Measurements from ENCODE around the gene LRRIQ3. TPM values are rescaled to one million over a fixed set of nuclear protein-coding genes. Genes with fewer than 3 reads are reported as not detected.

LRRIQ3 gene
- total RNA-seq, 4 donors from 2014 or later: 0.12 to 0.39 (median 0.21) TPM; not detected in 1

DNA sequence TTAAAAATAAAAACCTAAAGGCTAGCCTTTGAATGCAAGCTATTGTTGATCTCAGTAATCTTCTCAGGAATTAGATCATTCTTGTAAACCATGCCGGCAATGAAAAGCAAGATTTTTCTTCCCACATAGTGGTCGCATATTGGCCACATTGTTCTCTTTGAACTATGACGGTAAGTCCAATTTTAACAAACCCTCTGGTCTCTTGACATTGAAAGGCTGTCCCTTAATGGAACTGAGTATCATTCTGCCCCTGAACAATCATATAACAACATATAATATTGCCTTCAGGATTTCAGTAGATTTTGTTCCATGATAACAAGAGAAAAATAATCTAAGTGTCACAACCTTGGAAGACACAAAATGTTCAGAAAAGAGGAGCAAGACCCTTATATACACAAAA, 38.5 kb upstream of the LRRIQ3 start:
- intact Hi-C loops (cut with DNase I; ENCODE audit: low total_unique reads): no loop called here
- H3K4me3 ChIP-seq (ENCODE audit: low read depth, poor library complexity, severe bottlenecking): no peak overlapping the region
- TF ChIP-seq, protein P1, sequence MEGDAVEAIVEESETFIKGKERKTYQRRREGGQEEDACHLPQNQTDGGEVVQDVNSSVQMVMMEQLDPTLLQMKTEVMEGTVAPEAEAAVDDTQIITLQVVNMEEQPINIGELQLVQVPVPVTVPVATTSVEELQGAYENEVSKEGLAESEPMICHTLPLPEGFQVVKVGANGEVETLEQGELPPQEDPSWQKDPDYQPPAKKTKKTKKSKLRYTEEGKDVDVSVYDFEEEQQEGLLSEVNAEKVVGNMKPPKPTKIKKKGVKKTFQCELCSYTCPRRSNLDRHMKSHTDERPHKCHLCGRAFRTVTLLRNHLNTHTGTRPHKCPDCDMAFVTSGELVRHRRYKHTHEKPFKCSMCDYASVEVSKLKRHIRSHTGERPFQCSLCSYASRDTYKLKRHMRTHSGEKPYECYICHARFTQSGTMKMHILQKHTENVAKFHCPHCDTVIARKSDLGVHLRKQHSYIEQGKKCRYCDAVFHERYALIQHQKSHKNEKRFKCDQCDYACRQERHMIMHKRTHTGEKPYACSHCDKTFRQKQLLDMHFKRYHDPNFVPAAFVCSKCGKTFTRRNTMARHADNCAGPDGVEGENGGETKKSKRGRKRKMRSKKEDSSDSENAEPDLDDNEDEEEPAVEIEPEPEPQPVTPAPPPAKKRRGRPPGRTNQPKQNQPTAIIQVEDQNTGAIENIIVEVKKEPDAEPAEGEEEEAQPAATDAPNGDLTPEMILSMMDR (IDR thresholded peaks at IDR 0.05): no peak
- no peak for TF ChIP-seq POLR2A (IDR thresholded peaks at IDR 0.05)
- 93 to 96% methylated on average over 3 of the region's 3 CpGs for WGBS, 2 donors
- no peak for DNase-seq (ENCODE audit: low spot score in 2 of 2)

DNA sequence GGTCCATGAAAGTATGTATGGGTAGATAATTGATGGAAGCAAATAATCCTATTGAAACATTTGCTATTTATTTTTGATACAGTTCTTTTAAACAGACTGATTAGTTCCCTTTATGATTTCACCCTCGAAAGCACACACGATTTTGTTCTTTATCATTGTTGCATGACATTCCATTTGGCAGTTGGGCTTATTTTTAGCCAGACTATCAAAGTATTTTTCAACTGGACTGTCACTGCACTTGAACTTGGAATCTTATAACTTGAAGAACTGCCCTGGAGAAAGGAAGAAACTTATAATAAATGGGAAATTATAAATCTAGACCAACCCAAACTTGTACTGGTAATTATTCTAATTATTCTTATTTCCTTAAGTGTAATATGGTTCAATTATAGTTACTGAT, 37.2 kb upstream of the LRRIQ3 start, which contains the start of gene TNNI3K:
TSS of gene TNNI3K (plus strand) at position 235 of the 400 bp plus-strand sequence. CDS start at position 300, 65 bp downstream.
- no peak for DNase-seq (ENCODE audit: low spot score in 2 of 2)
- no peak within 1 kb of the TSS for H3K4me3 ChIP-seq (ENCODE audit: low read depth, poor library complexity, severe bottlenecking)
- intact Hi-C loops (cut with DNase I; ENCODE audit: low total_unique reads): no loop called here
- 79 to 92% methylated on average over 2 of the region's 2 CpGs for WGBS, 2 donors
- TF ChIP-seq POLR2A (IDR thresholded peaks at IDR 0.05): no peak
- TF ChIP-seq, protein P1 (IDR thresholded peaks at IDR 0.05): no peak

DNA sequence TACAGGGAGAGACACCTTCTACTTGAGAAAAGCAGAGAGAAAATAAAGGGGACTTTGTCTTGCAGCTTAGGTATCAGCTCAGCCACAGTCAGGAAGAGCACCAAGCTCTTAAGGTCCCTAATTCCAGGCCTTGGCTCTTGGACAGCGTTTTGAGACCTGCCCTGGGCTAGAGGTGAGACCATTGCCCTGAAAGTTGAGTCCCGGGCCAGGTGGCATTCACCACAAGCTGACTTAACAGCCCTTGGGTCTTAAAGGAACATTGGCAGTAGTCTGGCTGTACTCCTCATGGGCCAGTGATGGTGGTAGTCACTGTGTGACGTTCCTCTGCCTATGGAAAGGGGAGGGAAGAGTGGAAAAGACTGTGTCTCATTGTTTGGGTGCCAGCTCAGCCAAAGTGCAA, 25.5 kb upstream of the LRRIQ3 start:
- intact Hi-C loops (cut with DNase I; ENCODE audit: low total_unique reads): no loop called here
- WGBS, 2 donors: 80 to 87% methylated on average over 3 of the region's 3 CpGs
- no peak for TF ChIP-seq POLR2A (IDR thresholded peaks at IDR 0.05)
- TF ChIP-seq, protein P1 (IDR thresholded peaks at IDR 0.05): no peak
- no peak for DNase-seq (ENCODE audit: low spot score in 2 of 2)
- H3K4me3 ChIP-seq (ENCODE audit: low read depth, poor library complexity, severe bottlenecking): no peak overlapping the region

DNA sequence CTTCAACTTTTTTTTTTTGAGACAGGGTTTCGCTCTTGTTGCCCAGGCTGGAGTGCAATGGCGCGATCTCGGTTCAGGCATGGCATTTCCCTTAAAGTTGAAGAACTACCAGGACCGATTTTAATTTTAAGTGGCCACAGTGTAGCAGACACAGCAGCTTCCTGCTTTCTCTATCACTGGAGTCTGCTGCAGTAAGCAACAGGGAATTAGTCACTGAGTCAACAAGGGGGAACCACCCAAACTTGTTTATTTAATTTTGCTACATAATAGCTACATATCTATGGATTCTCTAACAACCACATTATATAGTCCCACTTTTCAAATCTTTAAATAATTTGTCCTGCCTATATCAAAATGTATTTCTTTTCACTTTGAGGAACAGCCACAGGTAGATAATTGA, 24.7 kb upstream of the LRRIQ3 start:
- WGBS, 2 donors: 95 to 97% methylated on average over 5 of the region's 5 CpGs
- no peak overlapping the region for H3K4me3 ChIP-seq (ENCODE audit: low read depth, poor library complexity, severe bottlenecking)
- intact Hi-C loops (cut with DNase I; ENCODE audit: low total_unique reads): no loop called here
- DNase-seq (ENCODE audit: low spot score in 2 of 2): no peak
- TF ChIP-seq POLR2A (IDR thresholded peaks at IDR 0.05): no peak
- TF ChIP-seq, protein P1 (IDR thresholded peaks at IDR 0.05): no peak

DNA sequence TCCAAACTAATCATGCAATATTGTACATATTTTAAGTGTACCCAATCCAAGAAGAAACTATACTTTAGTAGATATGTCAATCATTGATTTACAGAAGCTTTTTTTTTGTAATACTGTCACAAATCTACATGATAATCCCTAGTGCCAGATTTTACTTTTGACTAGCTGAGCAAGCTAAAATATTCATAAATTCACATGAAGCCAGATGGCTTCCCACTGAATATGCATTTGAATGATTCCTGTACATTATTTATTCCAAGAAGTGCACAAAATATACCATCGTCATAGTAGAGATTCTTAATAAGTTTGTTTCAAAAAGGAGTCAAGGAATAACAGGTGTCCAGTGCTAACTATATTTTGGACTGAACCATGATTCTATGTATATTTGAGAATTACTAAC, 17.3 kb upstream of the LRRIQ3 start:
- no peak for TF ChIP-seq POLR2A (IDR thresholded peaks at IDR 0.05)
- TF ChIP-seq, protein P1 (IDR thresholded peaks at IDR 0.05): no peak
- intact Hi-C loops (cut with DNase I; ENCODE audit: low total_unique reads): no loop called here
- 95 to 98% methylated on average over 1 of the region's 1 CpG for WGBS, 2 donors
- DNase-seq (ENCODE audit: low spot score in 2 of 2): no peak
- H3K4me3 ChIP-seq (ENCODE audit: low read depth, poor library complexity, severe bottlenecking): no peak overlapping the region

DNA sequence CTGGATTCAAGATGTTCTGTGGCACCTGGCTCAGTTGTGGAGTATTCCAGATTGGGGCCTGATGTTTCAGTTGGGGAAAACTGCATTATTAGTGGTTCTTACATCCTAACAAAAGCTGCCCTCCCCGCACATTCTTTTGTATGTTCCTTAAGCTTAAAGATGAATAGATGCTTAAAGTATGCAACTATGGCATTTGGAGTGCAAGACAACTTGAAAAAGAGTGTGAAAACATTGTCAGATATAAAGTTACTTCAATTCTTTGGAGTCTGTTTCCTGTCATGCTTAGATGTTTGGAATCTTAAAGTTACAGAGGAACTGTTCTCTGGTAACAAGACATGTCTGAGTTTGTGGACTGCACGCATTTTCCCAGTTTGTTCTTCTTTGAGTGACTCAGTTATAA, 7.3 kb upstream of the LRRIQ3 start:
- no peak for TF ChIP-seq POLR2A (IDR thresholded peaks at IDR 0.05)
- TF ChIP-seq, protein P1 (IDR thresholded peaks at IDR 0.05): no peak

More for the DNA sequence above, 7.3 kb upstream of the LRRIQ3 start:
- WGBS, 2 donors: 74 to 82% methylated on average over 2 of the region's 2 CpGs
- H3K4me3 ChIP-seq (ENCODE audit: low read depth, poor library complexity, severe bottlenecking): no peak overlapping the region
- intact Hi-C loops (cut with DNase I; ENCODE audit: low total_unique reads): no loop called here
- DNase-seq (ENCODE audit: low spot score in 2 of 2): no peak
